HTR-8/SVneo (cell line): ENCODE results near the gene TNFRSF13B.
"Not testable (repeated sequence)": the region's sequence is repeated elsewhere in the genome, so short reads cannot be mapped to it uniquely, and the experiment has no call there.

ENCODE experiments used
- DNase-seq: peaks from one replicate; pipeline ENCODE4 v3.0.0; 2011; ENCODE audit warnings: low spot score, mixed read lengths; ENCODE audit not compliant: insufficient read length
- FAIRE-seq: peaks from 2 replicates; lab custom pipeline; 2011; peaks lifted over from hg19 to GRCh38; lab: Jason Lieb, UNC

The TNFRSF13B gene

DNA sequence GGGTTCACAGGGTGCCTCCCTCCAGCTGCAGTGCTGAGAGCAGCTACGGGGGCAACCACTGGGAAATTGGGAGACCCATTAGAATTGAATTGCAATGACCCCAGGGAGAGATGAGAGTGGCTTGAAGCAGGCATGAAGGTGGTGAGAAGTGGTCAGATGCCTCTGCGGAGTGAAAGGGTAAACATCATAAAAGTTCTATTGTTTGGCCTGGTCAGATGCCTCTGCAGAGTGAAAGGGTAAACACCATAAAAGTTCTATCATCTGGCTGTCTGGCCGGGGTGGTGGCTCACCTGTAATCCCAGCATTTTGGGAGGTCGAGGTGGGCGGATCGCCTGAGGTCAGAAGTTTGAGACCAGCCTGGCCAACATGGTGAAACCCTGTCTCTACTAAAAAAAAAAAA, 53.5 kb downstream of the TNFRSF13B start:
- no peak for FAIRE-seq
- DNase-seq: no peak

- DNase-seq: no peak
- FAIRE-seq: no peak
Observed at GRCh38 chr17:16917671-16918394, 54.1 kb downstream of the TNFRSF13B start.

GRCh38 chr17:16916557-16916920, 55.4 kb downstream of the TNFRSF13B start:
- FAIRE-seq (peak; percentile 65), DNase-seq (no peak)

DNA sequence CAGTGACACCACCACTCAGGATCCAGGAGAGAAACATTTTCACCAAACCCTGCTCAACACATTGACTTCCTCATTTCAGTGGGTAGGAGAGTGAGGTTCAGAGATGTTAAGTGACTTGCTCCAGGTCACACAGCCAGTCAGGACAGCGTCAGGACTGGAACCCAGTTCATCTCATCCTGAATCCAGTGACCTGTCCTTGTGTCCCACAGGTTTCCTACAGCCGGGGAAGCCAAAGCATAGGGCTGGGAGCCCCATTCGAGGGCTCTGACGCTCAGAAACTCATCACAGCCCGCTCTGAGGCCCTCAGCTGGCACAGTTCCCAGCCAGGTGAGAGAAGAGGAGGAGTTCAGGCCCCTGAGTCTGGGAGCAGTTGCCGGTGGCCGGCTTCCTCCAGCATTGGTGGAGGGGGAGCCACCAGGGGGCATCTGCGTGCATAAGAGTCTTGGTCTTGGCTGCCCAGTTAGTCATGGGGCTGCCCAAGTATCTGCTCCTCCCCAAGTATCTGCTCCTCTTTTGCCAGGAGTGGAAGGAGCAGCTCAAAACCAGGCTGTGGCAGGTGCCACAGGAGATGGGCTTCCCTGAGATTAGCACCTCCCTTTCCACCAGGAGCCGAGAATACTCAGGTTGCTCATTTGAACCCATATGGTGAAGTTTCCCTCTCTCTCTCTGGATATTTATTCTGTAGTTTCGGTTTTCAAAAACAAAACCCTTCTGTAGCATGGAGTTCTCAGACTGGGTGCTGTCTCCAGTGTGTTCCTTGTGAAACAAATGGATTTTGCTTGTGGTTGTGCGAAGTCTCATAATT, 56.0 kb downstream of the TNFRSF13B start:
- DNase-seq (peak; percentile 77), FAIRE-seq (peak; percentile 60)

GRCh38 chr17:16913463-16913862, 58.5 kb downstream of the TNFRSF13B start:
- no peak for FAIRE-seq
- no peak for DNase-seq

DNA sequence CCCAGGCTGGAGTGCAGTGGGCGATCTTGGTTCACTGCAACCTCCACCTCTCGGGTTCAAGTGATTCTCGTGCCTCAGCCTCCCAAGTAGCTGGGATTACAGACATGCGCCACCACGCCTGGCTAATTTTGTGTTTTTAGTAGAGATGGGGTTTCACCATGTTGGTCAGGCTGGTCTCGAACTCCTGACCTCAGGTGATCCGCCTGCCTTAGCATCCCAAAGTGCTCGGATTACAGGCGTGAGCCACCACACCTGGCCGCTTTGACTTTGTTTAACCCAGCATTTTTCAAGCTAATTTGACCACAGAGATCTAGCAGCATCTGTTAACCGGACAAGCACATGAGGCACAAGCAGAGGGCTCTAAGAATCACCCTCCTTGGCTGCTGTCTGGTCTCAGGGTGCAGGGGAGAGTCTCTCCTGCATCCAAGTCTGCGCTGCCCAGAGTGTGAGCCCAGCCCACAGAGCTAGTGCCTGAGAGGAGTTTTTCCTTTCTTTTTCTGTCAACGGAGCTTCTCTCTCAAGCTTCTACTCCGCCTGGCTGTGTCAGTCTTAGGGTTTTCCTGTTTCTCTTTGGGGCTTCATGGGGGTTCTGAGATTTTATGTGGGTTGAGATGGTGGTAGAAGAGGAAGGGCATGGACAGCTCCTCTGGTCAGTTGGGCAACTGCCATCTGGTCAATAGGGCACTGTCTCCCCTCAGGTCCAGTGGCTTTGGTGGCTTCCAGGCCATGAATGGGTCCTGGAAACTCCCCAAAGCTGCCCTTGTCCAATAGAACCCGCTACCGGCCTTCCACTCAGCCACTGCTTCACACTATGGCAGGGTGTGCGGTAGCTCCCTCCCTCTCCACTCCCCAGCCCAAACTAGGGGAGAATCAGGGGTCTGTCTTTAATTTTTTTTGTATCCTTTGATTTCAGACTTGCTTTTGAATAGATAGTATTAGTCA, 59.6 kb downstream of the TNFRSF13B start:
- FAIRE-seq: no peak
- DNase-seq: no peak

- DNase-seq: no peak
Observed at GRCh38 chr17:16911141-16911937, 60.6 kb downstream of the TNFRSF13B start.

GRCh38 chr17:16910341-16910740, 61.6 kb downstream of the TNFRSF13B start:
- no peak for DNase-seq
- no peak for FAIRE-seq

More at GRCh38 chr17:16911141-16911937, 60.6 kb downstream of the TNFRSF13B start:
- FAIRE-seq: no peak

GRCh38 chr17:16909472-16910246, 62.3 kb downstream of the TNFRSF13B start:
- DNase-seq: no peak
- peak; percentile 48 for FAIRE-seq

DNA sequence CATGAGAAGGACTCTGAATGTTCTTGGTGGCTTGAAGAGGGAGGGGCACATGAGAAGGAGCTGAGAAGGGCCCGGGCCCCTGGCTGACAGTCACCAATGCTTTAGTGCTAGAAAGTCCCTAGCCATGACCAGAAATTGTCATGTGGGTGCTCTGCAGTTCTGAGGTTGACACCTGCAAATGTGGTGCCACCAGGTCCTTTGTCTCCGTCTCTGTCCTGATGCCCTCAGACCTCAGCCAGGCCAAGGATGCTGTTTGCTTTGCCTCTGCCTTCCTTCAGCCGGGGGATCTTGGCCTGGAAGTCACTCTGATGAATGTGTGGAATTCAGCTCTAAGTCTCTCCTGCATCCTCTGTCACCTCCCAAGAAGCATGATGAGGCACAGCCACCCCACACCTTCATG, 63.6 kb downstream of the TNFRSF13B start:
- DNase-seq (no peak), FAIRE-seq (peak; percentile 72)

- FAIRE-seq (no peak), DNase-seq (no peak)
Observed at GRCh38 chr17:16906680-16907079, 65.2 kb downstream of the TNFRSF13B start.

- no peak for FAIRE-seq
- DNase-seq: no peak
Observed at GRCh38 chr17:16905593-16906191, 66.2 kb downstream of the TNFRSF13B start.

GRCh38 chr17:16903070-16903469, 68.8 kb downstream of the TNFRSF13B start:
- not testable (repeated sequence) for FAIRE-seq, DNase-seq

DNA sequence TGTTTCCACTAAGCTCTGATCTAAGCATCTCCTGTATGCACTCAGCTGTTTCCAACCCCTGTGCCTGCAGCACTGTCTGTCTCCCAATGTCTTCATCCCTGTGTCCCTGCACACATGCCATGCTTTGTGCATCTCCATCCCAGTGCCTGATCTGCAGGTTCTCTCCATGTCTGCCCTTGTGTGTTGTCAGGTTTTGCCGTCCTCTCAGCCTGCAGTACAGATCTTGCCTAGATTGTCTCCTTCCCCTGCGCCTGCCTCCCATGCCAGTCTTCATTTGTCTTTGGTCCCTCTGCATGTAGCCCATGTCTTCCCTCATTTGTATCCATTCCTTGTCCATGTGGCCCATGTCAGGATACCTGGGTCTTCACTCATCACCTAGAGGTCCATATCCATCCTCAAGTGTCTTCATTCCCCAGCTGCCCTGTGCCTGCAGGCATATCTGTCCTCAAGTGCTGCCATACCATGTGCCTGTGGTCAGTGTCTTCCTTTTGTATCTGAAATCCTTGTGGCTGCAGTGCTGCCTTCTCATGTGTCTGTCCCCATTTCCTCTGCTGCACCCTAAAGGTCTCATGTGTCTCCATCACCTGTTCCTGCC, 71.5 kb downstream of the TNFRSF13B start:
- no peak for FAIRE-seq

DNA sequence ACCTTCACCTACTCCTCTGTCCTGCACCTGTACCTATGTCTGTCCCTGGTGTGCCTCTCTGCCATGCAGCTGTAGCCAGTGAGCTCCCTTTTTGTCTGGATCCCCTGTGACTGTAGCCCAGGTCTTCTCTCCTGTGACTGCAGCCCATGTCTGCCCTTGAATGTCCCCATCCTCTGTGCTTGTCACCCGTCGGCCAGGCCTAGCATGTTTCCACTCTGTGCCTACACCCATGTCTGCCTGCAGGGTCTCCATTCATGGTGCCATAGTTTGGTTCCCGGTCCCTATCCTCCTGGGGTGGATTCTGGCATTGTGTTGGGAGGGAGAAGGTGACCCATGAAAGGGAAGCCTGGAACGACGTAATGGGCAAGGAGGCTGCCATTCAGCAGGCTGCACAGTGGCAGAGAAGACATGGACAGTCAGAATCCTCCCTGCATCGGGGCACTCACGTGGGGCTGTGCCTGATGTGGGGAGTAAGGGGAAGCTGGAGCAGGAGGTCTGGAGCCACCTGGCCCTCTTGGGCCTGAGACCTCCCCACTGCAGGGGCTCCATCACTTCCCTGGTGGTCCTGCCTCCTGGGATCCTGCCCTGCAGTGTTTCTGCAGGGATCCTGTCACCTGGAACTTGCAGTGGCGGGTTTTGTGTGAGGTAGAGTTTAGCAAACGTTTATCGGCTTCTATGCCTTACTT, 74.6 kb downstream of the TNFRSF13B start:
- not testable (repeated sequence) for DNase-seq
- FAIRE-seq: peak; percentile 44

More for the DNA sequence above, 71.5 kb downstream of the TNFRSF13B start:
- DNase-seq: no peak

DNA sequence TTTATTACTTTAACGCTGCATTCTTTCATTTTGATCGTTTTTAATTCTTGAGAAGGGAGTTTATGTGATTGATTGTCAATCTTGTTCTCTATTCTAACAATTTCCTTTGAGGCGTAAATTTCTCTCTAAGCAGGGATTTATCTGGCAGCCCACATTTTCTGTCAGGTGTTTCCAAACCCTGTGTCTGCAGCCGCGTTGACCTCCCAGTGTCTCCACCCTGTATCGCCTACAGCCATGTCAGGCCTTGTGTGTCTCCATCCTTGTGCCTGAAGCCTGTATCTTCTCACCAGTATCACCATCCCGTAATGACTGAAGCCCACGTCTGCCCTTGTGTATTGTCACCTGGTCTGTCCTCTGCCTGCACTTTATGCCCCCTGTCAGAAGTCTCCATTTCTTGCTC, 75.7 kb downstream of the TNFRSF13B start:
- peak; percentile 49 for FAIRE-seq
- DNase-seq: not testable (repeated sequence)

- DNase-seq: not testable (repeated sequence)
- FAIRE-seq: peak; percentile 38
Observed at GRCh38 chr17:16893527-16893926, 78.4 kb downstream of the TNFRSF13B start.
